Measurements from ENCODE around the gene FANCG. TPM values are rescaled to one million over a fixed set of nuclear protein-coding genes. Genes with fewer than 3 reads are reported as not detected.

The FANCG gene
- total RNA-seq, 6 experiments from 2014 or later = 17.8 to 30.0 (median 28.3) TPM

DNA sequence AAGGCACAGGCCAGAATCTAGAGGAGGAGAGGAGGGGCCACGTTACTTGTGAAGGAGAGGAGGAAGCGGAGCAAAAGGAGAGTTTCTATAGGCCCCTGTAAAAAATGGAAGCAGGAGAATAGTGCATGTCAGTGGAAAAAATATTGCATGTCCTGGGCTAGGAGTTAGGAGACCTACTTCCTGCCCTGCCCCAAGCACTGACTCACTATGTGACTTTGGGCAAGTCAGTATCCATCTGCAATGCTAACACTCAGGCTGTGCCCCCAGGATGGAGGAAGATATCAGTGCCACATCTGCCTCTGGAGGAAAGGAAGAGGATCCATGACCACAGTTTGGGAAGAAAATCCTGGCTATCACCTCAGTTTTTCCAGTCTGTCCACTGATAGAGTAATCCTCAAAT is 9.7 kb upstream of the FANCG start:
- DNase-seq = no peak
- no peaks in the 10 kb centered on the region; the same call in none of the 2 replicates for H3K27me3 Mint-ChIP-seq (ENCODE audit: insufficient read depth)
- TF ChIP-seq, protein P1, sequence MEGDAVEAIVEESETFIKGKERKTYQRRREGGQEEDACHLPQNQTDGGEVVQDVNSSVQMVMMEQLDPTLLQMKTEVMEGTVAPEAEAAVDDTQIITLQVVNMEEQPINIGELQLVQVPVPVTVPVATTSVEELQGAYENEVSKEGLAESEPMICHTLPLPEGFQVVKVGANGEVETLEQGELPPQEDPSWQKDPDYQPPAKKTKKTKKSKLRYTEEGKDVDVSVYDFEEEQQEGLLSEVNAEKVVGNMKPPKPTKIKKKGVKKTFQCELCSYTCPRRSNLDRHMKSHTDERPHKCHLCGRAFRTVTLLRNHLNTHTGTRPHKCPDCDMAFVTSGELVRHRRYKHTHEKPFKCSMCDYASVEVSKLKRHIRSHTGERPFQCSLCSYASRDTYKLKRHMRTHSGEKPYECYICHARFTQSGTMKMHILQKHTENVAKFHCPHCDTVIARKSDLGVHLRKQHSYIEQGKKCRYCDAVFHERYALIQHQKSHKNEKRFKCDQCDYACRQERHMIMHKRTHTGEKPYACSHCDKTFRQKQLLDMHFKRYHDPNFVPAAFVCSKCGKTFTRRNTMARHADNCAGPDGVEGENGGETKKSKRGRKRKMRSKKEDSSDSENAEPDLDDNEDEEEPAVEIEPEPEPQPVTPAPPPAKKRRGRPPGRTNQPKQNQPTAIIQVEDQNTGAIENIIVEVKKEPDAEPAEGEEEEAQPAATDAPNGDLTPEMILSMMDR (IDR thresholded peaks at IDR 0.05) = no peak
- no peak overlapping the region for H3K4me3 Mint-ChIP-seq
- H3K9me3 Mint-ChIP-seq = no peaks in the 10 kb centered on the region
- H3K4me1 Mint-ChIP-seq (ENCODE audit: low read depth) = peaks cover 9% of the 10 kb centered on the region
- H3K36me3 Mint-ChIP-seq (ENCODE audit: low read depth) = peaks cover 14% of the 10 kb centered on the region; the same call in 1 of the 2 replicates
- no peak overlapping the region for H3K27ac Mint-ChIP-seq

DNA sequence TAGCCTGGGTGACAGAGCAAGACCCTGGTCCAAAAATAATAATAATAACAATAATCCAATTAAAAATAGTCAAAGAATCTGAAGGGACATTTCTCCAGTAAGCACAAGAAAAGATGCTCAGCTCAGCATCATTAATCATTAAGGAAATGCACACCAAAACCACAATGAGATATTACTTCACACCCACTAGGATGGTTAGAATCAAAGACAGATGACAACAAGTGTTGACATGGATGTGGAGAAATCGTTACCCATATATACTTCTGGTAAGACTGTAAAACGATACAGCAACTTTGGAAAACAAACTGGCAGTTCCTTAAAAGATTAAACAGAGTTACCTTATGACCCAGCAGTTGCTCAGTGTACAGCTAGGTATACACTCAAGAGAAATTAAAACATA is 5.3 kb upstream of the FANCG start:
- H3K4me1 Mint-ChIP-seq (ENCODE audit: low read depth) = peaks cover 13% of the 10 kb centered on the region
- no peak for DNase-seq
- H3K27me3 Mint-ChIP-seq (ENCODE audit: insufficient read depth) = no peaks in the 10 kb centered on the region; the same call in none of the 2 replicates
- H3K27ac Mint-ChIP-seq = no peak overlapping the region
- no peaks in the 10 kb centered on the region for H3K9me3 Mint-ChIP-seq
- TF ChIP-seq, protein P1 (IDR thresholded peaks at IDR 0.05) = no peak
- H3K36me3 Mint-ChIP-seq (ENCODE audit: low read depth) = peaks cover 8% of the 10 kb centered on the region; the same call in 1 of the 2 replicates
- H3K4me3 Mint-ChIP-seq = no peak overlapping the region

- no peaks in the 10 kb centered on the region for H3K9me3 Mint-ChIP-seq
- peak overlapping the region; percentile 94 for H3K27ac Mint-ChIP-seq
Measured at GRCh38 chr9:35079041-35079425, 709 bp downstream of the FANCG start.

DNA sequence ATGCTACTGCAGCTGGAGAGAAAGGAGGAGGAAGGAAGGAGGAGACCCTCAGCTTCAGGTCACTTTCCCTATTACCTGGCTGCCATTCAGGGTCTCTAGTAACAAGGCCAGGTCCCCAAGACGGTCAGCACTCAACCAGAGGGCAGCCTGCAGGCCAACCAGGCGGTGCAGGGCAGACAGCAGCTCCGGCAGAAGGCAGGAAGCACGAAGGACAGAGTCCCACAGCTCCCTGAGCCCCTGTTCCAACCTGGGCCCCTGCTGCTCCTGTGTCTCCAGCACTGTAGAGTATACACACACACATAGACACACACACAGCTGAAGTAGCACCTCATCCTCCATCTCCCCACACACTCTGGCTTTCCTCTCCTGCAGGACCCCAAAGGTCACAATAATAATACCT is 1.7 kb downstream of the FANCG start:
- DNase-seq = no peak
- H3K4me3 Mint-ChIP-seq = peak overlapping the region; percentile 97
- H3K27me3 Mint-ChIP-seq (ENCODE audit: insufficient read depth) = peaks cover 2% of the 10 kb centered on the region; the same call in 1 of the 2 replicates
- TF ChIP-seq, protein P1 (IDR thresholded peaks at IDR 0.05) = no peak
- no peaks in the 10 kb centered on the region for H3K9me3 Mint-ChIP-seq
- peaks cover 12% of the 10 kb centered on the region; the same call in 1 of the 2 replicates for H3K36me3 Mint-ChIP-seq (ENCODE audit: low read depth)
- H3K4me1 Mint-ChIP-seq (ENCODE audit: low read depth) = peaks cover 35% of the 10 kb centered on the region
- peak overlapping the region; percentile 42; the same call in 1 of the 2 replicates for H3K27ac Mint-ChIP-seq

More at GRCh38 chr9:35079041-35079425, 709 bp downstream of the FANCG start:
- H3K4me3 Mint-ChIP-seq = peak overlapping the region; percentile 97
- H3K27me3 Mint-ChIP-seq (ENCODE audit: insufficient read depth) = peaks cover 2% of the 10 kb centered on the region; the same call in 1 of the 2 replicates
- H3K36me3 Mint-ChIP-seq (ENCODE audit: low read depth) = peaks cover 5% of the 10 kb centered on the region; the same call in 1 of the 2 replicates
- TF ChIP-seq, protein P1 (IDR thresholded peaks at IDR 0.05) = no peak
- peaks cover 29% of the 10 kb centered on the region for H3K4me1 Mint-ChIP-seq (ENCODE audit: low read depth)
- DNase-seq = no peak

DNA sequence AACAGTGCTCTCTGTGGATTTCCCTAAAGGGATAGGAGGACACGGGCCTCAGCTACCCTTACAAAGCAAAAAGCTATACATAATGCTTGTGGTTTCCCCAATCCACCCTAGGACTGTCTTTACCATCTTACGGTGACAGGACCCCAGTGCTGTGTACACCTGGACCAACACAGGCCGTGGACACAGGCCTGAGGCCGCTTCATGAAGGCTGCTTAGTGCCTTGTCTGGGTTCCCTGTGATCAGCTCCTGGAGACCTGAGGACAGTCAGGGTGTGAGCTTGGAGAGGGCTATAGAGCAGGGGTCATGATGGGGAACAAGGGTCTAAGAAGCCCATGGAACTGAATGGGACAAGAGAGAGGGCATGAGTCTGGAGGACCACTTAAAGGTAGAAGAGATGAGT is 2.9 kb downstream of the FANCG start:
- Mint-ChIP-seq H3K27ac (no peak overlapping the region), H3K27me3 (ENCODE audit: insufficient read depth) (peaks cover 5% of the 10 kb centered on the region), H3K4me1 (ENCODE audit: low read depth) (peaks cover 41% of the 10 kb centered on the region), H3K4me3 (no peak overlapping the region), H3K36me3 (ENCODE audit: low read depth) (peaks cover 12% of the 10 kb centered on the region; the same call in 1 of the 2 replicates), H3K9me3 (no peaks in the 10 kb centered on the region)
- DNase-seq = no peak
- TF ChIP-seq, protein P1 (IDR thresholded peaks at IDR 0.05) = no peak
